Activated effector memory CD4-positive, alpha-beta T cell treated with anti-CD3 and anti-CD28 coated beads, Interleukin-2, amount 50 U/mL, for 16 hours (primary cell): ENCODE data around the gene NR3C2.

Experiments used
- DNase-seq: peaks from one replicate; pipeline ENCODE4 v3.0.0-alpha.2; 2020

Gene NR3C2

GRCh38 chr4:148300877-148301276, 141.3 kb downstream of the NR3C2 start:
- no peak for DNase-seq

- DNase-seq, result no peak
Observed at GRCh38 chr4:148299337-148299736, 142.9 kb downstream of the NR3C2 start.

GRCh38 chr4:148296498-148296897, 145.7 kb downstream of the NR3C2 start:
- no peak for DNase-seq

- no peak for DNase-seq
Observed at GRCh38 chr4:148295642-148296041, 146.6 kb downstream of the NR3C2 start.

GRCh38 chr4:148293571-148293970, 148.6 kb downstream of the NR3C2 start:
- no peak for DNase-seq

- DNase-seq, result no peak
Observed at GRCh38 chr4:148292686-148293085, 149.5 kb downstream of the NR3C2 start.

GRCh38 chr4:148289740-148290139, 152.5 kb downstream of the NR3C2 start:
- DNase-seq, result no peak

- no peak for DNase-seq
Observed at GRCh38 chr4:148288448-148288847, 153.8 kb downstream of the NR3C2 start.

GRCh38 chr4:148287111-148287510, 155.1 kb downstream of the NR3C2 start:
- DNase-seq, result no peak

- no peak for DNase-seq
Observed at GRCh38 chr4:148286012-148286411, 156.2 kb downstream of the NR3C2 start.

- no peak for DNase-seq
Observed at GRCh38 chr4:148283665-148284064, 158.5 kb downstream of the NR3C2 start.

- no peak for DNase-seq
Observed at GRCh38 chr4:148278310-148278709, 163.9 kb downstream of the NR3C2 start.

- no peak for DNase-seq
Observed at GRCh38 chr4:148275266-148275665, 166.9 kb downstream of the NR3C2 start.

GRCh38 chr4:148273501-148273986, 168.7 kb downstream of the NR3C2 start:
- DNase-seq, result no peak

- DNase-seq, result no peak
Observed at GRCh38 chr4:148271166-148271565, 171.0 kb downstream of the NR3C2 start.

- no peak for DNase-seq
Observed at GRCh38 chr4:148270630-148271029, 171.6 kb downstream of the NR3C2 start.

- no peak for DNase-seq
Observed at GRCh38 chr4:148268835-148269234, 173.4 kb downstream of the NR3C2 start.

- no peak for DNase-seq
Observed at GRCh38 chr4:148266921-148267320, 175.3 kb downstream of the NR3C2 start.

GRCh38 chr4:148266240-148266639, 176.0 kb downstream of the NR3C2 start:
- no peak for DNase-seq

GRCh38 chr4:148265627-148266026, 176.6 kb downstream of the NR3C2 start:
- DNase-seq, result no peak

GRCh38 chr4:148263802-148264201, 178.4 kb downstream of the NR3C2 start:
- no peak for DNase-seq

- DNase-seq, result no peak
Observed at GRCh38 chr4:148263127-148263526, 179.1 kb downstream of the NR3C2 start.

- DNase-seq, result no peak
Observed at GRCh38 chr4:148261848-148262247, 180.4 kb downstream of the NR3C2 start.

GRCh38 chr4:148259841-148260240, 182.4 kb downstream of the NR3C2 start:
- DNase-seq, result no peak

- DNase-seq, result no peak
Observed at GRCh38 chr4:148258535-148258934, 183.7 kb downstream of the NR3C2 start.

GRCh38 chr4:148255344-148255720, 186.9 kb downstream of the NR3C2 start:
- DNase-seq, result no peak
